CD1c-positive myeloid dendritic cell (primary cell): ENCODE measurements around the gene FAM168B.

Experiments used
- DNase-seq: peaks from one replicate; pipeline ENCODE4 v3.0.0-alpha.2; 2016; ENCODE audit errors: extremely low spot score

FAM168B gene, protein sequence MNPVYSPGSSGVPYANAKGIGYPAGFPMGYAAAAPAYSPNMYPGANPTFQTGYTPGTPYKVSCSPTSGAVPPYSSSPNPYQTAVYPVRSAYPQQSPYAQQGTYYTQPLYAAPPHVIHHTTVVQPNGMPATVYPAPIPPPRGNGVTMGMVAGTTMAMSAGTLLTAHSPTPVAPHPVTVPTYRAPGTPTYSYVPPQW

DNA sequence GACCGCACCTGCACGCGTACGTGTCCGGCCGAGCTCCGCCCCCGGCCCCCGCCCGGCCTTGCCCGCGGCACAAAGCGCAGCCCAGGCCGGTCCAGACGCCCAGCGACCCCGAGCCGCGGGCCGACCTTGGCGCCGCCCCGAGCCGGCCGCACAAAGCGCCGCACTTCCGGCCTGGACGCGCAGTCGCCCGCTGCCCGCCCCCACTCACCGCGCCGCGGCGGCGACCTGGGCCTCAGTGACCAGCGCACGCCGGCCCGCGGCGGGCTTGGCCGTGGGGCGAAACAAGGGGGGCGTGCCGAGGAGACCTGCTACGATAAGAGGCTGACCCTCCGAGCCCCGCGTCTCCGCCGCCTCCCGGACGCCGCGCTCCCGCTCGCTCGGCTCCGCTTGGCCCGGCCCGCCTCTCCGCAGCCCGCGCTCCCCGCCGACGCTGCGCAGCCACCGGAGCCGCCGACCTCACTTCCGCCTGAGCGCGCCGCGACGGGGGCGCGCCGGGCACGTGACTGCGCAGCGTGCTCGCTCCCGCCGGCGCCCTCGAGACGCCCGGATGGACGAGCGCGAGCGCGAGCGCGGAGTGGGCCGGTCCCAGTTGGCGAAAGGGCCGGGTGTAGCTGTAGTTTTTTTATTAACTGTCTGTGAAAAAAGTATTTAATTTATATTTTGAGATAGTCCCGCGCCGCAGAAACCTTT, at the start of gene FAM168B:
TSS of gene FAM168B (minus strand) at position 455 of the 690 bp plus-strand sequence. CDS start 10,814 bp downstream, outside the sequence.
- DNase-seq: peak; percentile 97

DNA sequence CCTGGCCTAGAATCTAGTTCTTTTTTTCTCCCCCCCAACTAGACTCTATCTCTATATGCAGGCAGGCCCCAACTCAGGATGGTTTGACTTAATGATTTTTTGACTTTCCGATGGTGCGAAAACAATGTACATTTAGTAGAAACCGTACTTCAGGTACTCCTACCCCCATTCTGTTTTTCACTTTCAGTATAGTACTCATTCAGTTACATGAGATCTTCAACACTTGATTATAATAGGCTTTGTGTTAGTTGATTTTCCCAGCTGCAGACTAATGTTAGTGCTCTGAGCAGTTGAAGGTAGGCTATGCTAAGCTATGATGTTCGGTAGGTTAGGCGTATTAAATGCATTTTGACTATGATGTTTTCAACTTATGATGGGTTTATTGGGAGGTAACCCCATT, 49.6 kb upstream of the FAM168B start:
- no peak for DNase-seq

GRCh38 chr2:131140581-131140980, 47.3 kb upstream of the FAM168B start:
- no peak for DNase-seq

- DNase-seq: no peak
Observed at GRCh38 chr2:131132729-131133128, 39.5 kb upstream of the FAM168B start.

- no peak for DNase-seq
Observed at GRCh38 chr2:131130298-131130596, 37.0 kb upstream of the FAM168B start.

DNA sequence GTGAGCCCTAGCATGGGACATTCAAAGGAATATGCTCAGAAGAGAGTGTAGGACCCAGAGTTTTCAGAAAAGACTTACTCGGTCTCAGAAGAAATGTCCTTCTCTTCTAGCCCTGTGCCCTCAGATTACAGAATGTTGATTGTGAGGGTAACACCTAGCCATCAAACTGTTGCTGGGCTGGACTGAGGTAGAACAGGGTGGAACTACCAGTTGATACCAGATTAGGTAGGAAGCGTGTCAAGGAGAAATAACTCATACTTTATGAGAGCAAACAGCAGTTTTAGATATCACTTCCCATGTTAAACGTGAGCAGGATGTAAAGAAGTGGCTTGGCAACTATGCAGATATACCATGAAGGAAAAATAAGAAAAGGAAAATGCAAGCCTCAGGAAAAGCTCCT, 34.7 kb upstream of the FAM168B start:
- no peak for DNase-seq

GRCh38 chr2:131127076-131127475, 33.8 kb upstream of the FAM168B start:
- no peak for DNase-seq

- DNase-seq: no peak
Observed at GRCh38 chr2:131126436-131126835, 33.2 kb upstream of the FAM168B start.

DNA sequence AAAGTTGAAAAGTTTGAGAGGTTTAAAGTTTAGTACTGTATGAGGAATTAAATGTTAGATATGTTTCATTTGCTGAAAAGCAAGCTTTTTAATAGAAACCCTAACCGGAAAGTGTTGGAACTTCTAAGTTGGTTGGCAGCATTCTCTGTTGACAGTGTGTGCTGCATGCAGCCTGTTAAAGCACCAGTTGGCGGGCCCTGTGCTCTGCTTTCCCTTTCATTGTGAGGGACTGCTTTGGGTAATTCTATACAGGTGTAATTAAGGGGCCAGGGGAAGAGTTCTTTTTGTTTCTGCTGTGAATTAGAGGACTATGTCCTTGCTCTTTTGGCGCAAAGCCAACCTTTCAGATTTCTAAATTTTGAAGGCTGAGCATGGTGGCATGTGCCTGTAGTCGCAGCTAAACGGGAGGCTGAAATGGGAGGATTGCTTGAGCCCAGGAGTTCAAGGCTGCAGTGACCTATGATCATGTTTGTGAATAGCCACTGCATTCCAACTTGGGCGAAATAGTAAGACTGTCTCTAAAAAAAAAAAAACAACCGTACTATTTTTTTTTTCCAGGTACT, 32.0 kb upstream of the FAM168B start:
- no peak for DNase-seq

- no peak for DNase-seq
Observed at GRCh38 chr2:131123192-131123591, 29.9 kb upstream of the FAM168B start.

- no peak for DNase-seq
Observed at GRCh38 chr2:131122496-131122895, 29.2 kb upstream of the FAM168B start.

GRCh38 chr2:131121464-131121863, 28.2 kb upstream of the FAM168B start:
- DNase-seq: no peak

GRCh38 chr2:131120815-131121317, 27.6 kb upstream of the FAM168B start:
- DNase-seq: no peak

DNA sequence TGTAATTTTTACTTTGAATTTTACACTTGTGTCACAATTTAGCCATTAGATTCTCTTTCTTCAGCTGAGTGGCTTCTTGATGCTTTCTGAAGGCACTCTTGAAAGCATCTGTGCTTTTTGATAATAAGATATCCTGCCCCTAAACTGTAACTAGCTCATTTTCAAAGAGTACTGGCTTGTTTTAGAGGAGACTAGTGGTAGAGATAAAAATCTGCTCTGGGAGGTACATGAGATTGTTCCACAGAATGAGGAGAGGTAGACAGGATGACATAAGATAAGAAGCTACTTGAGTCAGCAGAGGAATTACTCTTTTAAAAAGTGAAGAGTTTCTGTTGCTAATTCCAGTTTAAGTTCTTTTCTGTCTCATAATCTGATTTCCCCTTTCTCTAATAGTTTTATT, 22.5 kb upstream of the FAM168B start:
- DNase-seq: no peak

- peak; percentile 52 for DNase-seq
Observed at GRCh38 chr2:131114950-131115349, 21.7 kb upstream of the FAM168B start.

GRCh38 chr2:131113566-131114227, 20.4 kb upstream of the FAM168B start:
- DNase-seq: no peak

DNA sequence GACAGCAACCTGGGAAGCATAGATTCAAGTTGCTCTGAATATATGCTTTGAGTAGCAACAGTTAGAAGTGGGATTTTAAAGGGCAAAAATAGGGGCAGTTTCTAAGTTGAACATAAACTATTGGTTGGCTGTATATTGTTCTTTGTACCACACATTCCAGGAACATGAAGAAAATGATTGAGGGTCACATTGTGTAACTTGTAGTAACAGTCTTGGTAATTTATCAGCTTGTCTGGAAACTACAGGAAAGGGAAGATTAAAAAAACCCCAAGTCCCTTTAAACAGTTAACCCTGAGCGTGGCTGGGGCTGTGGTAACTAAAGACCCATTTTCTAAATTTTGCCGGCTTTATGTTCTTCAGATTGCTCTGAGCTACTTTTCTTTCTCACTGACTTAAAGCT, 19.3 kb upstream of the FAM168B start:
- no peak for DNase-seq

DNA sequence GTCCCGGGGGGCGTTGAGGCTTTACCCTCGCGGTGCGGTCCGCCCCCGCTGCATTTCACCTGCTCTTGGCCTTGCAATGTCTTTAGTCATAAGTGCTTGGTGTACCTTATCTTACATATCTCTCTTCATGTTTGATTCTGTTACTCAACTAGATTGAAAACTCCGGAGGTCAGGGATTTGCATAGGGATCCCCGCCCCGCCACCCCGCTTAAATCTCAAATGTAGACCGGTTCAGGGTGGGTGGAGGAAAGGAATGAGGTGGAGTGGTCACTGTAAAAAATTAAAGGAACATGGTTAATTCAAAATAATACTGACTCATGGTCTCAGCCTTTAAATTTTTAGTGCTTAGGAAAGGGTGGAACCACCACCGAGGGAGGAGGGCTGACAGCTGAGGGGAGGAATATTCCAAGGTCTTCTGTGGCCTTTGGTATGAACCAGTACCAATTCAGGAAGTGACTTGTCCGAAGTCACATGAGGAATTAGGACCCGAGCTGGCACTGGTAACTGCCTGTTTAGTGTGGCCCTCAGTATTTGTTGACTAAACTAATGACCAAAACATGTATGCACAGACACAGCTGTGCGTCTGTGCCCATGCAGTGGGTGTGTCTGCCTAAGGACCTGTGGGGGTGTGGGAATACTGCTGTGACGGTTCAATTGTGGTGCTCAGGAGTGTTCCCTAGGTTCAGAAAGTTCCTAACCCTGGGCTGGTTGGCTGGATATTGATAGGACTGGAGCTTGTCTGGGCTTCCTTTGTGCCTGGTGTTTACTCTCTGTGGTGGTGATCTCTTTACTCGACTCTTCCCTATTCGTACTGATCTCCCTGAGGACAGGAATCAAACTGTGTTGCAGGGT, 12.9 kb upstream of the FAM168B start:
- DNase-seq: peak; percentile 86

- peak; percentile 97 for DNase-seq
Observed at GRCh38 chr2:131105156-131105949, 12.1 kb upstream of the FAM168B start, which contains the start of gene PLEKHB2. Gene PLEKHB2, plus strand, starts transcription at chr2:131105336. Its CDS starts 15,606 bp downstream, at chr2:131120942.

DNA sequence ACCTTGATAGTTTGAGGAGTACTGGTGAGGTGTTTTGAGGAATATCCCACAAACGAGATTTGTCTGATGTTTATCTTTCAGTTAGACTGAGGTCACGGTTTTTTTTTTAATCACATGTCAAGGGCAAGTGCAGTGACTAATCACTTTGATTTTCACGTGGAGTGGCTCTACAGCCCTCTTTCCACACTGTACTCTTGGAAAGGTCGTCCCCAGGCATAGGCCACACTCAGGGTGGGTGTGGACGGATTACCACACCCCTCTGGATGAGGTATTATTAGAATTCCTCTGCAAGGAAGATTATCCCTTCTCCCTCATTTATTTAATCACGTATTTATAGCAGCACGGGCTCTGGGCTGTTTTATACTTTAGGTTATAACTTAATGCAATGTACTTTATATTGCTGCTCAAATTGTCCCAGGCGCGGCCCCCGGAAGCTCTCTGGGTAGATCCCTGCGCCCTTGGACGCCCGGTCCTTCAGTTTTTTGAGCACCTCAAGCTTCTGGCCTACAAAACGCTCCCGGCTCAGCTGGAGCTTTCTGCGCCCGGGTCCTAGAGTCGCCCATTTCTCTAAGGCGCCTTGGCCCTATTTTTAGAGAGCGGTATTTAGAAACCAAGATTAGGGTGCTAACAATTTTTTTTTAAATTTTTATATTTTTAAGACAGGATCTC, 11.4 kb upstream of the FAM168B start:
- DNase-seq: peak; percentile 87
